Activated CD4-positive, alpha-beta T cell treated with anti-CD3 and anti-CD28 coated beads, Interleukin-2, amount 10 ng/mL, durations not matched to agents 24 days and 14 days (primary cell): ENCODE measurements around the gene EPB41L4A. TPM values are rescaled to one million over a fixed set of nuclear protein-coding genes. Genes with fewer than 3 reads are reported as not detected.
A peak's percentile ranks its signal among the peaks of the same experiment; 100 is the strongest.
"Not testable (repeated sequence)": the region's sequence is repeated elsewhere in the genome, so short reads cannot be mapped to it uniquely, and the experiment has no call there.

Experiments
- DNase-seq: peaks from one replicate; pipeline ENCODE4 v3.0.0; 2022
- H3K27ac Mint-ChIP-seq: one replicate; pipeline ENCODE4 v1.8.0; 2022; ENCODE audit warnings: mild to moderate bottlenecking, mixed read lengths
- H3K27me3 Mint-ChIP-seq: one replicate; pipeline ENCODE4 v1.8.0; 2022; ENCODE audit warnings: mixed read lengths
- H3K36me3 Mint-ChIP-seq: one replicate; pipeline ENCODE4 v1.8.0; 2022; ENCODE audit warnings: low read depth, mild to moderate bottlenecking, mixed read lengths
- H3K4me1 Mint-ChIP-seq: one replicate; pipeline ENCODE4 v1.8.0; 2021; ENCODE audit warnings: mixed read lengths
- H3K4me3 Mint-ChIP-seq: one replicate; pipeline ENCODE4 v1.8.0; 2022; ENCODE audit warnings: mild to moderate bottlenecking, moderate library complexity, mixed read lengths
- H3K9me3 Mint-ChIP-seq: one replicate; pipeline ENCODE4 v1.8.0; 2021; ENCODE audit warnings: mixed read lengths
- intact Hi-C: fragments of 100-400 bp; cut with micrococcal nuclease; formaldehyde crosslinking; loops from one replicate; pipeline ENCODE4 v1.15.1; 2023
- total RNA-seq: library from RNA; stranded (reverse); gene quantifications from 2 replicates; pipeline ENCODE4 v1.2.3, GENCODE V29; 2022

Gene EPB41L4A, protein sequence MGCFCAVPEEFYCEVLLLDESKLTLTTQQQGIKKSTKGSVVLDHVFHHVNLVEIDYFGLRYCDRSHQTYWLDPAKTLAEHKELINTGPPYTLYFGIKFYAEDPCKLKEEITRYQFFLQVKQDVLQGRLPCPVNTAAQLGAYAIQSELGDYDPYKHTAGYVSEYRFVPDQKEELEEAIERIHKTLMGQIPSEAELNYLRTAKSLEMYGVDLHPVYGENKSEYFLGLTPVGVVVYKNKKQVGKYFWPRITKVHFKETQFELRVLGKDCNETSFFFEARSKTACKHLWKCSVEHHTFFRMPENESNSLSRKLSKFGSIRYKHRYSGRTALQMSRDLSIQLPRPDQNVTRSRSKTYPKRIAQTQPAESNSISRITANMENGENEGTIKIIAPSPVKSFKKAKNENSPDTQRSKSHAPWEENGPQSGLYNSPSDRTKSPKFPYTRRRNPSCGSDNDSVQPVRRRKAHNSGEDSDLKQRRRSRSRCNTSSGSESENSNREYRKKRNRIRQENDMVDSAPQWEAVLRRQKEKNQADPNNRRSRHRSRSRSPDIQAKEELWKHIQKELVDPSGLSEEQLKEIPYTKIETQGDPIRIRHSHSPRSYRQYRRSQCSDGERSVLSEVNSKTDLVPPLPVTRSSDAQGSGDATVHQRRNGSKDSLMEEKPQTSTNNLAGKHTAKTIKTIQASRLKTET
- total RNA-seq = not detected in 2 replicates

DNA sequence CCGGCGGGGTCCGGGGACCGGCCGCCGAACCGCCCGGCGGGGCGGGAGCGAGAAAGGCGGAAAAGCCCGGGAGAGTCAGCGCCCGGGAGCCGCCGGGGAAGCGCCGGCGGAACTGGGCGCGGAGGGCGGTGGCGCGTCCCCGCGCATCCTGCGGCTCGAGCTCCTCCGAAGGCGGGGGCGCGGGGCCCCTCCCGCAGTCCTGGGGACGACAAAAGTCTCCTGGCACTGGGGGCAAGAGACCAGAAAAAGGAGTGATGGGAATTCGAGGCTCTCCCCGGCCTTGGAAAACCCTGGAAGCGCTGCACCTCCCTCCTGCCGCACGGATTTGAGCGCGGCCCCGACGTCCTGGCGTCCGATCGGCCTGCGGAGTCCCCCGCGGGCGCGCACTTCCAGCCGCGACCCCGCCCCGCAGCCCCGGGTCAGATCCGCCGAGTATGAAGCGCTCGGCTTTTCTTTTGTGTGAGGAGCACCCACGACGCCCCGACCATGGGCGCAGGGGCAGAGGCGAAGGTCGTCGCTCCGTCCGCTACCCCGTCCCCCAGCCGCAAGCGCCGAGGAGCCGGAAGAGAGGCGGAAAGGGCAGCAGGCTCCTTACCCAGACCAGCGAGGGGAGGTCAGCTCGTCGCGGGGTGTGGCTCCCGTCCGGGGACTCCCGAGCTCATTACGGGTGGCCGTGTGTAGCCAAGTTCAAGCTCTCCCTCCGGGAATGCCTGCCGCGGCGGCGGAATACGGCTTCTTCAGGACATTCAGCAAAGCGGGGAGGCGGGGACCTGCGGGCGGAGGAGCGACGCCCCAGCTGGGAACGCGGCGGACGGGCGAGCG, at the start of gene EPB41L4A:
Gene EPB41L4A (minus strand): TSS at position 114 of the 822 bp plus-strand sequence. CDS start 238 bp downstream, outside the sequence.
- intact Hi-C loops = no loop called here
- peaks cover 13% of the 10 kb centered on the region for H3K4me1 Mint-ChIP-seq
- no peaks in the 10 kb centered on the region for H3K36me3 Mint-ChIP-seq
- H3K27ac Mint-ChIP-seq = peak within 1 kb of the TSS; percentile 45
- peak within 1 kb of the TSS; percentile 82 for H3K4me3 Mint-ChIP-seq
- peaks cover 57% of the 10 kb centered on the region for H3K27me3 Mint-ChIP-seq
- no peaks in the 10 kb centered on the region for H3K9me3 Mint-ChIP-seq
- peak; percentile 62 for DNase-seq

GRCh38 chr5:112467485-112467884, 48.4 kb upstream of the EPB41L4A start:
- Mint-ChIP-seq H3K27me3 (no peaks in the 10 kb centered on the region), H3K36me3 (no peaks in the 10 kb centered on the region), H3K4me1 (no peaks in the 10 kb centered on the region), H3K27ac (no peak overlapping the region), H3K9me3 (no peaks in the 10 kb centered on the region), H3K4me3 (no peak overlapping the region)
- no peak for DNase-seq
- intact Hi-C loops = no loop called here

DNA sequence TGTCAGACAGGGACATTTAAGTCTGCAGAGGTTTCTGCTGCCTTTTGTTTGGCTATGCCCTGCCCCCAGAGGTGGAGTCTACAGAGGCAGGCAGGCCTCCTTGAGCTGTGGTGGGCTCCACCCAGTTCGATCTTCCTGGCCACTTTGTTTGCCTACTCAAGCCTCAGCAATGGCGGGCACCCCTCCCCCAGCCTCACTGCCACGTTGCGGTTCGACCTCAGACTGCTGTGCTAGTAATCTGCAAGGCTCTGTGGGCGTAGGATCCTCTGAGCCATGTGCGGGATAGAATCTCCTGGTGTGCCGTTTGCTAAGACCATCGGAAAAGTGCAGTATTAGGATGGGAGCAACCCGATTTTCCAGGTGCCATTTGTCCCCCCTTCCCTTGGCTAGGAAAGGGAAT, 47.2 kb upstream of the EPB41L4A start:
- H3K9me3 Mint-ChIP-seq, H3K4me1 Mint-ChIP-seq, DNase-seq, H3K4me3 Mint-ChIP-seq, H3K36me3 Mint-ChIP-seq, intact Hi-C loops, H3K27ac Mint-ChIP-seq, H3K27me3 Mint-ChIP-seq: not testable (repeated sequence)

DNA sequence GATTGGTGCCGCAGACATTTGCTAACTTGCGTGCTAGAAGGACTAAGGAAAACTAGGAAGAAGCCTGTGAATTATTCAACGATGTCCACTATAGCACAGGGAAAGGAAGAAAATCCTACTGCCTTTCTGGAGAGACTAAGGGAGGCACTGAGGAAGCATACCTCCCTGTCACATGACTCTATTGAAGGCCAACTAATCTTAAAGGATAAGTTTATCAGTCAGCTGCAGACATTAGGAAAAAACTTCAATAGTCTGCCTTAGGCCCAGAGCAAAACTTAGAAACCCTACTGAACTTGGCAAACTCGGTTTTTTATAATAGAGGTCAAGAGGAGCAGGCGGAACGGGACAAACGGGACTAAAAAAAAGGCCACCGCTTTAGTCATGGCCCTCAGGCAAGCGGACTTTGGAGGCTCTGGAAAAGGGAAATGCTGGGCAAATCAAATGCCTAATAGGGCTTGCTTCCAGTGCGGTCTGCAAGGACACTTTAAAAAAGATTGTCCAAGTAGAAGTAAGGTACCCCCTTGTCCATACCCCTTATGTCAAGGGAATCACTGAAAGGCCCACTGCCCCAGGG, 28.2 kb upstream of the EPB41L4A start:
- H3K27ac Mint-ChIP-seq, DNase-seq, H3K36me3 Mint-ChIP-seq, H3K9me3 Mint-ChIP-seq, H3K4me1 Mint-ChIP-seq, H3K27me3 Mint-ChIP-seq, H3K4me3 Mint-ChIP-seq, intact Hi-C loops: not testable (repeated sequence)

- H3K27ac Mint-ChIP-seq = no peak overlapping the region
- intact Hi-C loops = no loop called here
- no peak for DNase-seq
Measured at GRCh38 chr5:112445626-112446350, 26.7 kb upstream of the EPB41L4A start.

GRCh38 chr5:112443932-112444331, 24.9 kb upstream of the EPB41L4A start:
- DNase-seq, H3K4me3 Mint-ChIP-seq, H3K27me3 Mint-ChIP-seq, H3K9me3 Mint-ChIP-seq, intact Hi-C loops, H3K36me3 Mint-ChIP-seq, H3K27ac Mint-ChIP-seq, H3K4me1 Mint-ChIP-seq: not testable (repeated sequence)

More at GRCh38 chr5:112445626-112446350, 26.7 kb upstream of the EPB41L4A start:
- Mint-ChIP-seq H3K27me3 (no peaks in the 10 kb centered on the region), H3K36me3 (no peaks in the 10 kb centered on the region), H3K9me3 (no peaks in the 10 kb centered on the region), H3K4me1 (no peaks in the 10 kb centered on the region), H3K4me3 (no peak overlapping the region)

DNA sequence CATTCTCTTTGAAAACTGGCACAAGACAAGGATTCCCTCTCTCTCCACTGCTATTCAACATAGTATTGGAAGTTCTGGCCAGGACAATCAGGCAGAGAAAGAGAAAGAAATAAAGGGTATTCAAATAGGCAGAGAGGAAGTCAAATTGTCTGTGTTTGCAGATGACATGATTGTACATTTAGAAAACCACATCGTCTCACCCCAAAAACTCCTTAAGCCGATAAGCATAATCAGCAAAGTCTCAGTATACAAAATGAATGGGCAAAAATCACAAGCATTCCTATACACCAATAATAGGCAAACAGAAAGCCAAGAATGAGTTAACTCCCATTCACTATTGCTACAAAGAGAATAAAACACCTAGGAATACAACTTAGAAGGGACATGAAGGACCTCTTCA, 21.0 kb upstream of the EPB41L4A start:
- intact Hi-C loops = no loop called here
- no peaks in the 10 kb centered on the region for H3K4me1 Mint-ChIP-seq
- H3K27ac Mint-ChIP-seq = no peak overlapping the region
- DNase-seq = no peak
- peaks cover 4% of the 10 kb centered on the region for H3K27me3 Mint-ChIP-seq
- no peaks in the 10 kb centered on the region for H3K36me3 Mint-ChIP-seq
- H3K4me3 Mint-ChIP-seq = no peak overlapping the region
- H3K9me3 Mint-ChIP-seq = peaks cover 10% of the 10 kb centered on the region

GRCh38 chr5:112436144-112436543, 17.1 kb upstream of the EPB41L4A start:
- Mint-ChIP-seq H3K4me3 (no peak overlapping the region), H3K4me1 (no peaks in the 10 kb centered on the region), H3K27ac (no peak overlapping the region), H3K27me3 (peaks cover 4% of the 10 kb centered on the region), H3K36me3 (no peaks in the 10 kb centered on the region), H3K9me3 (peaks cover 10% of the 10 kb centered on the region)
- no peak for DNase-seq
- intact Hi-C loops = no loop called here

- intact Hi-C loops = no loop called here
- no peak overlapping the region for H3K4me3 Mint-ChIP-seq
- peaks cover 4% of the 10 kb centered on the region for H3K9me3 Mint-ChIP-seq
- H3K27me3 Mint-ChIP-seq = peaks cover 4% of the 10 kb centered on the region
- H3K36me3 Mint-ChIP-seq = no peaks in the 10 kb centered on the region
- DNase-seq = no peak
- H3K4me1 Mint-ChIP-seq = no peaks in the 10 kb centered on the region
- no peak overlapping the region for H3K27ac Mint-ChIP-seq
Measured at GRCh38 chr5:112434641-112435040, 15.6 kb upstream of the EPB41L4A start.

GRCh38 chr5:112426202-112426601, 7.1 kb upstream of the EPB41L4A start:
- peaks cover 18% of the 10 kb centered on the region for H3K27me3 Mint-ChIP-seq
- H3K27ac Mint-ChIP-seq, H3K36me3 Mint-ChIP-seq, DNase-seq, H3K9me3 Mint-ChIP-seq, H3K4me1 Mint-ChIP-seq, H3K4me3 Mint-ChIP-seq, intact Hi-C loops: not testable (repeated sequence)

DNA sequence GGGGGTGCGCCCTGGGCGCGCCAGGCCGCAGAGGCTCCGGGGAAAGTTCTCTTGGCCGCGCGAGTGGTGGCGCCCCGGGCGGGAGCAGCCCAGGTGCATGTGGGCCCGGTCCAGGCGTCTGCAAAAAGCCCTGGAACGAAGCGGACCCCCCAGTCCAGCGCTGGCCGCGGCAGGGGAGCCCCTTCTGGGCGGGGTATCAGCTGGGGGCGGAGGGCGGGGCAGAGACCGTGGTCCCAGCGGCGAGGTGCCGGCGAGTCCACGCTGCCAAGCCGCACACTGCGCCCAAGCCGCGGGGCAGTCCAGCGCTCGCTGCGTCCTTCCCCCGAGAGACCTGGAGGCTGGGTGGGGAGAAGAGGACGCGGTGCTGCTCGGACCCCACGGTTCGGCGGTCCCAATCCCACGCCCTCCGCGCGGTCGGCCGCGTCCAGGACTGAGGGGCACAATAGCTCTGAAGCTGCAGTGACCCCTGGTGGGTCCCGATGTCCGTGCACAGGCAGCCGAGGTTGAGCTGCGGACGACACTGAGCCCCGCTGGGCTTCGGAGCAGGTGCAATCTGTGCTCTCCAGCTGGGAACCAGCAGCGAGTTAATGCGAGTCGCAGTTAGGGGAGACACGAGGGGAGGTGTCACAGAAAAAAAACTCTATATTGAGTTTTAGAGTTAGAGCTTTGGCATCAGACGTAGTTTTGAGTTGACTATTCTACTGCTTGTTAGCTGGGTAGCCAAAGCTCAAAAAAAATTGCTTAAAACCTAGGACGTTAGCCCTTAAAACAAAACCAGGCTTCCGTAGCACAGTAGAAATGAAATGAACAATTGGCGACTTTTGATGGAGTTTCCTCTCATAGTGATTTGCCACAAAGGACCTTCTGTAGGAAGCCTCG, 1.1 kb upstream of the EPB41L4A start:
- Mint-ChIP-seq H3K9me3 (no peaks in the 10 kb centered on the region), H3K27ac (no peak overlapping the region), H3K4me1 (peaks cover 13% of the 10 kb centered on the region), H3K36me3 (no peaks in the 10 kb centered on the region), H3K27me3 (peaks cover 56% of the 10 kb centered on the region), H3K4me3 (peak overlapping the region; percentile 82)
- intact Hi-C loops = loop anchor here (2.0 kb wide), 1 partner anchor 245 kb away; no protein-coding TSS in a partner anchor
- peak; percentile 79 for DNase-seq

- Mint-ChIP-seq H3K4me3 (peak overlapping the region; percentile 82), H3K4me1 (peaks cover 13% of the 10 kb centered on the region), H3K36me3 (no peaks in the 10 kb centered on the region), H3K27ac (peak overlapping the region; percentile 45), H3K9me3 (no peaks in the 10 kb centered on the region), H3K27me3 (peaks cover 61% of the 10 kb centered on the region)
- intact Hi-C loops = no loop called here
- peak; percentile 56 for DNase-seq
Measured at GRCh38 chr5:112418659-112419163, 366 bp downstream of the EPB41L4A start.
